WTC11 (cell line): ENCODE data around the gene RAPGEF2. TPM values are rescaled to one million over a fixed set of nuclear protein-coding genes. Genes with fewer than 3 reads are reported as not detected.

Experiments
- ATAC-seq: fragments of 200-7000 bp; cut with Tn5 transposase; 2 replicates; pipeline ENCODE4 v1.10.0; 2021; ENCODE audit warnings: mild to moderate bottlenecking, moderate library complexity
- CTCF ChIA-PET: fragments of 300-600 bp; sonication (Branson Sonifier 250); formaldehyde crosslinking; loops from one replicate; lab custom pipeline; 2021; ENCODE audit warnings: antibody characterized with exemption; lab: Charles Lee
- POLR2A ChIA-PET: fragments of 350-600 bp; sonication (Branson Sonifier 250); formaldehyde crosslinking; loops from one replicate; lab custom pipeline; 2021; ENCODE audit warnings: antibody characterized with exemption; lab: Charles Lee
- DNase-seq: peaks from one replicate; pipeline ENCODE4 v3.0.0; 2021; ENCODE audit warnings: low spot score
- H3K27ac Mint-ChIP-seq: 2 replicates; pipeline ENCODE4 v1.8.0; 2021; ENCODE audit warnings: mixed read lengths
- H3K27me3 Mint-ChIP-seq: 2 replicates; pipeline ENCODE4 v1.8.0; 2021; ENCODE audit warnings: low read depth, mild to moderate bottlenecking, moderate library complexity, mixed read lengths
- H3K36me3 Mint-ChIP-seq: 2 replicates; pipeline ENCODE4 v1.8.0; 2021; ENCODE audit warnings: mixed read lengths
- H3K4me1 Mint-ChIP-seq: 2 replicates; pipeline ENCODE4 v1.8.0; 2022; ENCODE audit warnings: mixed read lengths
- H3K4me3 Mint-ChIP-seq: 2 replicates; pipeline ENCODE4 v1.8.0; 2021; ENCODE audit warnings: mild to moderate bottlenecking, moderate library complexity, mixed read lengths
- H3K9me3 Mint-ChIP-seq: 2 replicates; pipeline ENCODE4 v1.8.0; 2021; ENCODE audit warnings: mixed read lengths
- AR ChIP-seq: fragments of 250-450 bp; sonication (Bioruptor Pico); IDR thresholded peaks from 2 replicates; pipeline ENCODE4 v1.9.0; 2021; ENCODE audit warnings: mild to moderate bottlenecking
- ARID4B ChIP-seq: sonication (generic); formaldehyde crosslinking; IDR thresholded peaks from 2 replicates; pipeline ENCODE4 v1.8.0; 2023; ENCODE audit warnings: missing genetic modification reagents, mild to moderate bottlenecking, borderline replicate concordance
- ATF6 ChIP-seq: sonication (generic); formaldehyde crosslinking; IDR thresholded peaks from 2 replicates; pipeline ENCODE4 v1.8.1; 2023; ENCODE audit warnings: mild to moderate bottlenecking, missing genetic modification reagents
- CBFB ChIP-seq: sonication (generic); formaldehyde crosslinking; IDR thresholded peaks from 2 replicates; pipeline ENCODE4 v1.8.1; 2022; ENCODE audit warnings: mild to moderate bottlenecking, low read depth, missing genetic modification reagents
- GRHL2 ChIP-seq: fragments of 250-450 bp; sonication (Bioruptor Pico); IDR thresholded peaks from 2 replicates; pipeline ENCODE4 v1.8.0; 2022; ENCODE audit warnings: mild to moderate bottlenecking, moderate library complexity; ENCODE audit not compliant: insufficient replicate concordance, severe bottlenecking
- HMGXB4 ChIP-seq: sonication (generic); formaldehyde crosslinking; IDR thresholded peaks from 2 replicates; pipeline ENCODE4 v1.8.1; 2023; ENCODE audit warnings: mild to moderate bottlenecking, moderate library complexity, missing genetic modification reagents
- MXD4 ChIP-seq: fragments of 250-450 bp; sonication (Bioruptor Pico); IDR thresholded peaks from 2 replicates; pipeline ENCODE4 v1.8.0; 2021; ENCODE audit warnings: mild to moderate bottlenecking, moderate library complexity, borderline replicate concordance
- MYBL2 ChIP-seq: sonication (generic); formaldehyde crosslinking; IDR thresholded peaks from 2 replicates; pipeline ENCODE4 v1.8.1; 2023; ENCODE audit warnings: mild to moderate bottlenecking, moderate library complexity, missing genetic modification reagents
- NR1H2 ChIP-seq: sonication (generic); formaldehyde crosslinking; IDR thresholded peaks from 2 replicates; pipeline ENCODE4 v1.9.0; 2021; ENCODE audit warnings: mild to moderate bottlenecking, moderate library complexity, missing genetic modification reagents
- OVOL2 ChIP-seq: fragments of 250-450 bp; sonication (Bioruptor Pico); IDR thresholded peaks from 2 replicates; pipeline ENCODE4 v1.9.0; 2021; ENCODE audit warnings: mild to moderate bottlenecking, borderline replicate concordance
- ZNF138 ChIP-seq: sonication (generic); formaldehyde crosslinking; conservative IDR thresholded peaks from 2 replicates; pipeline ENCODE4 v1.8.1; 2022; ENCODE audit warnings: mild to moderate bottlenecking, moderate library complexity, missing genetic modification reagents
- ZNF281 ChIP-seq: sonication (generic); formaldehyde crosslinking; IDR thresholded peaks from 2 replicates; pipeline ENCODE4 v1.8.0; 2023; ENCODE audit warnings: mild to moderate bottlenecking, missing genetic modification reagents
- ZNF317 ChIP-seq: sonication (generic); formaldehyde crosslinking; IDR thresholded peaks from 2 replicates; pipeline ENCODE4 v1.8.1; 2023; ENCODE audit warnings: low read depth, mild to moderate bottlenecking, moderate library complexity, missing genetic modification reagents, borderline replicate concordance
- total RNA-seq: library from RNA; stranded (reverse); gene quantifications from 3 replicates; pipeline ENCODE4 v1.2.3, GENCODE V29; 2021

The RAPGEF2 gene
- total RNA-seq, 1 experiment from 2014 or later: 40.6 TPM

- no peak for TF ChIP-seq AR
- no peak for TF ChIP-seq ZNF138 (CRISPR knock-in tag)
- no peak for TF ChIP-seq ARID4B
- no peak for TF ChIP-seq HMGXB4
- TF ChIP-seq CBFB: no peak
- no peak for TF ChIP-seq GRHL2 (CRISPR knock-in tag)
Measured at GRCh38 chr4:159379836-159380235, 277.0 kb downstream of the RAPGEF2 start (continued).

GRCh38 chr4:159382856-159383561, 280.1 kb downstream of the RAPGEF2 start:
- ATAC-seq: peak; percentile 71
- TF ChIP-seq ATF6 (CRISPR knock-in tag) (no peak), MYBL2 (no peak), AR (no peak), MXD4 (no peak), NR1H2 (CRISPR knock-in tag) (no peak), ZNF317 (CRISPR knock-in tag) (no peak), OVOL2 (CRISPR knock-in tag) (no peak), ZNF281 (no peak)

More at GRCh38 chr4:159382856-159383561, 280.1 kb downstream of the RAPGEF2 start:
- H3K36me3 Mint-ChIP-seq: 0 out of 2 replicates have a peak, but pooled peaks cover 2% of the 10 kb centered on the region
- ChIA-PET CTCF (interaction anchor here (1.6 kb wide), 1 partner anchor 72 kb away, joined by 4 read pairs; no protein-coding TSS in a partner anchor), POLR2A (no interaction called here)
- H3K4me3 Mint-ChIP-seq: no peak overlapping the region
- no peak for DNase-seq
- H3K9me3 Mint-ChIP-seq: peaks cover 21% of the 10 kb centered on the region
- H3K27ac Mint-ChIP-seq: no peak overlapping the region
- peaks cover 16% of the 10 kb centered on the region for H3K4me1 Mint-ChIP-seq
- H3K27me3 Mint-ChIP-seq: peaks cover 37% of the 10 kb centered on the region
